IMR-90 (cell line): Measurements from ENCODE around the gene ZDHHC17. TPM values are rescaled to one million over a fixed set of nuclear protein-coding genes. Genes with fewer than 3 reads are reported as not detected.

ENCODE experiments used
- ATAC-seq: fragments of 200-7000 bp; cut with Tn5 transposase; 2 replicates; pipeline ENCODE4 v1.9.1; 2020; ENCODE audit warnings: low read depth, mild to moderate bottlenecking, moderate library complexity
- BruUV-seq: library from RNA; stranded (reverse); fragments of 400-500 nt; replicated peaks from 2 replicates; lab custom pipeline; 2021; lab: Mats Ljungman, UMichigan
- CTCF ChIA-PET: fragments of 300-600 bp; formaldehyde crosslinking; extraction: SDS; loops from one replicate; lab custom pipeline; 2021; ENCODE audit warnings: antibody characterized with exemption; lab: Yijun Ruan, JAX
- POLR2A ChIA-PET: fragments of 300-600 bp; sonication (Branson Sonifier 250); formaldehyde crosslinking; loops from one replicate; lab custom pipeline; 2022; ENCODE audit warnings: antibody characterized with exemption; ENCODE audit not compliant: unreplicated experiment; lab: Charles Lee
- DNase-seq: peaks from one replicate; pipeline ENCODE4 v3.0.0; 2013
- H2AFZ ChIP-seq: replicated peaks from 2 replicates; pipeline ENCODE3; 2013; ENCODE audit warnings: low read length, mild to moderate bottlenecking; ENCODE audit not compliant: poor library complexity
- H2AK5ac ChIP-seq: 2 replicates; pipeline ENCODE4 v1.6.1; 2013; ENCODE audit warnings: low read depth, low read length, inconsistent platforms
- H2AK9ac ChIP-seq: replicated peaks from 2 replicates; pipeline ENCODE3; 2013; ENCODE audit warnings: mild to moderate bottlenecking, low read depth, low read length, moderate library complexity; ENCODE audit not compliant: poor library complexity
- H2BK120ac ChIP-seq: 2 replicates; pipeline ENCODE4 v1.6.1; 2013; ENCODE audit warnings: low read depth, low read length, inconsistent platforms
- H2BK15ac ChIP-seq: 3 replicates; pipeline ENCODE4 v1.6.1; 2013; ENCODE audit warnings: low read depth, low read length, inconsistent platforms
- H2BK20ac ChIP-seq: 2 replicates; pipeline ENCODE4 v1.6.1; 2013; ENCODE audit warnings: low read depth, mild to moderate bottlenecking, inconsistent platforms, low read length, moderate library complexity
- H2BK5ac ChIP-seq: 2 replicates; pipeline ENCODE4 v1.6.1; 2013; ENCODE audit warnings: mild to moderate bottlenecking, low read depth, low read length, inconsistent platforms; ENCODE audit not compliant: poor library complexity, severe bottlenecking
- H3K14ac ChIP-seq: replicated peaks from 2 replicates; pipeline ENCODE4 v1.6.1; 2013; ENCODE audit warnings: low read depth, low read length, inconsistent platforms
- H3K18ac ChIP-seq: 2 replicates; pipeline ENCODE4 v1.6.1; 2013; ENCODE audit warnings: low read depth, low read length, control low read depth
- H3K23ac ChIP-seq: 2 replicates; pipeline ENCODE4 v1.6.1; 2013; ENCODE audit warnings: low read depth, low read length, inconsistent platforms
- H3K27ac ChIP-seq: 2 replicates; pipeline ENCODE4 v1.5.1; 2013; ENCODE audit warnings: mild to moderate bottlenecking, control low read depth, low read length; ENCODE audit not compliant: insufficient read depth
- H3K27me3 ChIP-seq: 2 replicates; pipeline ENCODE4 v1.6.1; 2013; ENCODE audit warnings: low read length; ENCODE audit not compliant: control insufficient read depth, insufficient read depth
- H3K36me3 ChIP-seq: 2 replicates; pipeline ENCODE4 v1.6.1; 2013; ENCODE audit warnings: low read length, mixed read lengths; ENCODE audit not compliant: control insufficient read depth, insufficient read depth
- H3K4ac ChIP-seq: 2 replicates; pipeline ENCODE4 v1.6.1; 2013; ENCODE audit warnings: low read depth, low read length, inconsistent platforms
- H3K4me1 ChIP-seq: 2 replicates; pipeline ENCODE4 v1.6.1; 2013; ENCODE audit warnings: low read length, mixed read lengths; ENCODE audit not compliant: control insufficient read depth, insufficient read depth
- H3K4me2 ChIP-seq: 2 replicates; pipeline ENCODE4 v1.6.1; 2013; ENCODE audit warnings: low read depth, mild to moderate bottlenecking, control low read depth, low read length, moderate library complexity
- H3K4me3 ChIP-seq: 2 replicates; pipeline ENCODE4 v1.5.1; 2013; ENCODE audit warnings: low read depth, mild to moderate bottlenecking, control low read depth, low read length, moderate library complexity; ENCODE audit not compliant: insufficient read depth
- H3K56ac ChIP-seq: 2 replicates; pipeline ENCODE4 v1.6.1; 2013; ENCODE audit warnings: low read length, inconsistent platforms; ENCODE audit not compliant: insufficient read depth; ENCODE audit errors: extremely low read depth
- H3K79me1 ChIP-seq, 2 experiments: 2 replicates each; pipeline ENCODE4 v1.6.1; 2013; ENCODE audit warnings: low read length in 2 of 2, inconsistent platforms in 1 of 2, low read depth in 1 of 2
- H3K9ac ChIP-seq: 2 replicates; pipeline ENCODE4 v1.6.1; 2013; ENCODE audit warnings: low read depth, low read length, control low read depth
- H3K9me1 ChIP-seq: 2 replicates; pipeline ENCODE4 v1.6.1; 2013; ENCODE audit warnings: low read length, inconsistent platforms; ENCODE audit not compliant: insufficient read depth
- H3K9me3 ChIP-seq: 2 replicates; pipeline ENCODE4 v1.6.1; 2013; ENCODE audit warnings: low read length; ENCODE audit not compliant: control insufficient read depth, insufficient read depth
- H4K20me1 ChIP-seq: 2 replicates; pipeline ENCODE4 v1.6.1; 2013; ENCODE audit warnings: low read length, inconsistent platforms; ENCODE audit not compliant: insufficient read depth
- H4K5ac ChIP-seq: 2 replicates; pipeline ENCODE4 v1.6.1; 2013; ENCODE audit warnings: mild to moderate bottlenecking, low read depth, low read length, control low read depth
- H4K8ac ChIP-seq, 2 experiments: 2 replicates each; pipeline ENCODE4 v1.6.1; 2013; ENCODE audit warnings: low read depth in 2 of 2, low read length in 2 of 2, control low read depth in 1 of 2, inconsistent platforms in 1 of 2
- H4K91ac ChIP-seq: 2 replicates; pipeline ENCODE4 v1.6.1; 2013; ENCODE audit warnings: low read depth, low read length, inconsistent platforms; ENCODE audit not compliant: insufficient read depth
- BHLHE40 ChIP-seq: fragments of 150-350 bp; IDR thresholded peaks from 2 replicates; pipeline ENCODE4 v1.6.1; 2016; ENCODE audit warnings: mild to moderate bottlenecking, low read depth, low read length
- CEBPB ChIP-seq: IDR thresholded peaks from 2 replicates; pipeline ENCODE4 v1.6.1; 2012; ENCODE audit warnings: low read depth, low read length, improper control_type of control experiment
- CHD1 ChIP-seq: IDR thresholded peaks from 2 replicates; pipeline ENCODE4 v1.6.1; 2012; ENCODE audit warnings: low read depth, low read length, improper control_type of control experiment
- FOS ChIP-seq: fragments of 150-350 bp; IDR thresholded peaks from 2 replicates; pipeline ENCODE4 v1.6.1; 2016; ENCODE audit warnings: low read depth, low read length
- MAFK ChIP-seq: IDR thresholded peaks from 2 replicates; pipeline ENCODE4 v1.6.1; 2012; ENCODE audit warnings: low read depth, low read length, improper control_type of control experiment
- MAZ ChIP-seq: IDR thresholded peaks from 2 replicates; pipeline ENCODE4 v1.6.1; 2012; ENCODE audit warnings: low read depth, mild to moderate bottlenecking, low read length, improper control_type of control experiment, moderate library complexity, borderline replicate concordance
- MXI1 ChIP-seq: IDR thresholded peaks from 2 replicates; pipeline ENCODE4 v1.6.1; 2012; ENCODE audit warnings: low read depth, mild to moderate bottlenecking, low read length, moderate library complexity, borderline replicate concordance
- NFE2L2 ChIP-seq: fragments of 150-350 bp; IDR thresholded peaks from 2 replicates; pipeline ENCODE4 v1.6.1; 2016; ENCODE audit warnings: low read depth, mild to moderate bottlenecking, low read length
- POLR2A ChIP-seq: IDR thresholded peaks from 2 replicates; pipeline ENCODE4 v1.6.1; 2012; ENCODE audit warnings: mild to moderate bottlenecking, low read depth, low read length
- RAD21 ChIP-seq: IDR thresholded peaks from 2 replicates; pipeline ENCODE4 v1.6.1; 2012; ENCODE audit warnings: low read length, improper control_type of control experiment
- RCOR1 ChIP-seq: IDR thresholded peaks from 2 replicates; pipeline ENCODE4 v1.6.1; 2012; ENCODE audit warnings: mild to moderate bottlenecking, low read length, improper control_type of control experiment; ENCODE audit not compliant: insufficient replicate concordance
- RFX5 ChIP-seq: IDR thresholded peaks from 2 replicates; pipeline ENCODE4 v1.8.0; 2012; ENCODE audit warnings: low read depth, mild to moderate bottlenecking, low read length, moderate library complexity
- SMC3 ChIP-seq: fragments of 150-350 bp; IDR thresholded peaks from 2 replicates; pipeline ENCODE4 v1.6.1; 2016; ENCODE audit warnings: low read depth, mild to moderate bottlenecking, antibody characterized with exemption, low read length, moderate library complexity
- USF2 ChIP-seq: fragments of 150-350 bp; IDR thresholded peaks from 2 replicates; pipeline ENCODE4 v1.6.1; 2017; ENCODE audit warnings: mild to moderate bottlenecking, antibody characterized with exemption, low read length, low read depth
- WGBS, 2 experiments: methylation state at CpG; one replicate each; pipeline versions ENCODE4 v1.1.5 to v1.1.7; 2013; ENCODE audit warnings: missing lambda C conversion rate in 2 of 2; ENCODE audit not compliant: insufficient read length in 1 of 2; ENCODE audit errors: extremely low coverage in 2 of 2; 5-methylcytosine and 5-hydroxymethylcytosine counted together
- dilution Hi-C: fragments of 300-500 bp; cut with HindIII; formaldehyde crosslinking; loops from one replicate; pipeline ENCODE4 v1.14.3; 2018; ENCODE audit warnings: low sequenced_read_pairs; ENCODE audit not compliant: unreplicated experiment
- in situ Hi-C: fragments of 300-500 bp; cut with MboI; formaldehyde crosslinking; loops from 3 replicates; pipeline ENCODE4 v1.14.3; 2019; ENCODE audit warnings: low sequenced_read_pairs, inconsistent platforms, mixed read lengths
- intact Hi-C: fragments of 100-400 bp; cut with micrococcal nuclease; formaldehyde crosslinking; loops from 2 replicates; pipeline ENCODE4 v1.10.0; 2022
- polyA plus RNA-seq, 3 experiments: library from polyadenylated mRNA; depleted of rRNA; stranded (reverse); fragments of >200 nt; gene quantifications; 2 replicates each; pipeline ENCODE4 v1.2.3, GENCODE V29; 2012; ENCODE audit warnings: low replicate concordance in 1 of 3
- total RNA-seq: library from RNA; depleted of rRNA; stranded (reverse); fragments of >200 nt; gene quantifications from 2 replicates; pipeline ENCODE4 v1.2.3, GENCODE V29; 2012
- TF ChIP-seq, protein P1 (sequence below): conservative IDR thresholded peaks from 2 replicates; pipeline ENCODE4 v1.5.1; 2012; ENCODE audit warnings: mild to moderate bottlenecking, low read depth, low read length, improper control_type of control experiment
- TF ChIP-seq, protein P2 (sequence below): fragments of 150-350 bp; IDR thresholded peaks from 2 replicates; pipeline ENCODE4 v1.6.1; 2016; ENCODE audit warnings: low read depth, mild to moderate bottlenecking, low read length, moderate library complexity, borderline replicate concordance

Gene ZDHHC17
- total and polyA plus RNA-seq, 2 of the 4 experiments (the other 2 are of a cell fraction), result 23.3 to 125 TPM

DNA sequence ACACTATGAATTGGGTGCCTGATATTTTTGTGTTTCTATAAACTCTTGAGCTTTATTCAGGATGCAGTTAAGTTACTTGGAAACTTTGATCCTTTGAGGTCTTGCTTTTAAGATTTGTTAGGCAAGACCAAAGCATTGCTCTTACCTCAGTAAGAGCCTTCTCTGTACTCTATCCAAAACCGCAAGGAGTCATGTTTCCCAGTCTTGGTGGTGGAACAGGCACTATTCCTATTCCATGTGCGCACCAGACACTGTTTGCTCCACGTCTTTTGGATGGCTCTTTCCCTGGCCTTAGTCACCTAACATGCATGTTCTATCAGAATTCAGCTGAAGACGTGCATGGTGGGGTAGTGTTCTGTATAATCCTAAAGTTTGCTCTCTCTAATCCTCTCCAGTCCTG lies 91.4 kb downstream of the ZDHHC17 start:
- Histone ChIP-seq H2AFZ (no peak overlapping the region), H3K18ac (no peak overlapping the region), H2BK15ac (no peak overlapping the region), H3K9me3 (peaks cover 5% of the 10 kb centered on the region), H3K4ac (no peak overlapping the region), H3K14ac (no peak overlapping the region), H4K91ac (no peak overlapping the region), H2BK5ac (no peak overlapping the region), H3K9me1 (peaks cover 7% of the 10 kb centered on the region; the same call in 1 of the 2 replicates), H2AK9ac (no peak overlapping the region), H3K27me3 (no peaks in the 10 kb centered on the region), H2AK5ac (no peak overlapping the region), H3K56ac (no peak overlapping the region), H3K4me1 (no peaks in the 10 kb centered on the region; the same call in none of the 2 replicates), H3K36me3 (peaks cover 21% of the 10 kb centered on the region), H3K23ac (no peak overlapping the region), H4K8ac (no peak overlapping the region), H2BK120ac (no peak overlapping the region), H2BK20ac (no peak overlapping the region), H4K20me1 (no peaks in the 10 kb centered on the region), H3K79me1 (peaks cover 3 to 10% of the 10 kb centered on the region in 2 experiments; a peak in 2 of 4 replicates), H3K4me2 (no peak overlapping the region), H4K5ac (no peak overlapping the region), H3K27ac (no peak overlapping the region), H3K9ac (no peak overlapping the region), H3K4me3 (no peak overlapping the region)
- ChIA-PET CTCF (interaction anchor here (1.0 kb wide), 1 partner anchor 155 kb away, joined by 5 read pairs; no protein-coding TSS in a partner anchor), POLR2A (no interaction called here)
- TF ChIP-seq NFE2L2 (no peak), MAZ (no peak), SMC3 (no peak), CEBPB (no peak), RFX5 (no peak), CHD1 (no peak), RCOR1 (no peak), RAD21 (no peak), BHLHE40 (no peak), FOS (no peak), MXI1 (no peak), MAFK (no peak), POLR2A (no peak), USF2 (no peak)
- TF ChIP-seq, protein P1, sequence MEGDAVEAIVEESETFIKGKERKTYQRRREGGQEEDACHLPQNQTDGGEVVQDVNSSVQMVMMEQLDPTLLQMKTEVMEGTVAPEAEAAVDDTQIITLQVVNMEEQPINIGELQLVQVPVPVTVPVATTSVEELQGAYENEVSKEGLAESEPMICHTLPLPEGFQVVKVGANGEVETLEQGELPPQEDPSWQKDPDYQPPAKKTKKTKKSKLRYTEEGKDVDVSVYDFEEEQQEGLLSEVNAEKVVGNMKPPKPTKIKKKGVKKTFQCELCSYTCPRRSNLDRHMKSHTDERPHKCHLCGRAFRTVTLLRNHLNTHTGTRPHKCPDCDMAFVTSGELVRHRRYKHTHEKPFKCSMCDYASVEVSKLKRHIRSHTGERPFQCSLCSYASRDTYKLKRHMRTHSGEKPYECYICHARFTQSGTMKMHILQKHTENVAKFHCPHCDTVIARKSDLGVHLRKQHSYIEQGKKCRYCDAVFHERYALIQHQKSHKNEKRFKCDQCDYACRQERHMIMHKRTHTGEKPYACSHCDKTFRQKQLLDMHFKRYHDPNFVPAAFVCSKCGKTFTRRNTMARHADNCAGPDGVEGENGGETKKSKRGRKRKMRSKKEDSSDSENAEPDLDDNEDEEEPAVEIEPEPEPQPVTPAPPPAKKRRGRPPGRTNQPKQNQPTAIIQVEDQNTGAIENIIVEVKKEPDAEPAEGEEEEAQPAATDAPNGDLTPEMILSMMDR, result no peak
- TF ChIP-seq, protein P2, sequence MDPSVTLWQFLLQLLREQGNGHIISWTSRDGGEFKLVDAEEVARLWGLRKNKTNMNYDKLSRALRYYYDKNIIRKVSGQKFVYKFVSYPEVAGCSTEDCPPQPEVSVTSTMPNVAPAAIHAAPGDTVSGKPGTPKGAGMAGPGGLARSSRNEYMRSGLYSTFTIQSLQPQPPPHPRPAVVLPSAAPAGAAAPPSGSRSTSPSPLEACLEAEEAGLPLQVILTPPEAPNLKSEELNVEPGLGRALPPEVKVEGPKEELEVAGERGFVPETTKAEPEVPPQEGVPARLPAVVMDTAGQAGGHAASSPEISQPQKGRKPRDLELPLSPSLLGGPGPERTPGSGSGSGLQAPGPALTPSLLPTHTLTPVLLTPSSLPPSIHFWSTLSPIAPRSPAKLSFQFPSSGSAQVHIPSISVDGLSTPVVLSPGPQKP, result no peak
- no peak for DNase-seq
- intact Hi-C loops (no loop called here), dilution Hi-C loops (no loop called here), in situ Hi-C loops (no loop called here)
- 90% methylated on average over 2 of the region's 4 CpGs; no CpG with 5 or more reads in 1 of the 2 experiments for WGBS, 2 experiments
- no TSS peak for BruUV-seq
- ATAC-seq, result no peak
